ENCODE measurements around the gene CFAP299.
"Not testable (repeated sequence)": the region's sequence is repeated elsewhere in the genome, so short reads cannot be mapped to it uniquely, and the experiment has no call there.

The CFAP299 gene

DNA sequence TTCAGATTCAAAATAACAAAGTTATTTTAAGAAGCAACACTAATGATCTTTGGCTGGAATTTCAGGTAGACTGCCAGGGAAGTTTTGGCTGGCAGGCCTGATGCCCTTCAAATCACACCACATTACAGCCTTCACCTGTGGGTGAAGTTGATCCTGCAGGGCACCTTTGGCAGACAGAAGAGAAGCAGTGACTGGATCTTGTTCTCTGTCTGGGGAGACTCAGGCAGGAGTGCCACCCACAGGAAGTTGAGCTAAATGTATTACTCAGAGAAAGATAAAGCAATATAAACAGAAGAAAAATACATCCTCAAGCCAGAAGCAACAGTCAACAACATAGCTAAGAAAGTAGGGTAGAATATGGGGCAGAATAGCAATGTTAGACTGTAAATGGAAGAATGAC lies 12.8 kb upstream of the CFAP299 start:
- FAIRE-seq (no peak), DNase-seq (ENCODE audit: extremely low spot score, insufficient read length, low read depth) (no peak)

DNA sequence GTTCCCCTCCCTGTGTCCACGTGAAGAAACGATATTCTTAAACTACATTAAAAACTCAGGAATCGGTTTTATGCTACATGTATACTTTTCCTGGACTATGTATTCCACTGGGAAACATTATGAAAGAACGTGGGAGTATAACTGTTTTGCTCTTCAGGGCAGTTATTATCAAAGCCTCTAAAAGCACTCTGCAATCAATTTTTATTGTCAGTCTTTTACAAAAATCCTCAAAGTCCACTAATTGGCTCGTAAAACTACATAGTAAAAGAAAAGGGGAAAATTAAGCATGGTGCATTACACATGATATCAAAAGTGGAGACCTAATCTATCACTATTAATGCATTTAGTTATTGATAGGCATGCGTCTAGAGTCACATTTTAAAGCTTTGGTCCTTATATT lies 11.4 kb upstream of the CFAP299 start:
- FAIRE-seq, result no peak

DNA sequence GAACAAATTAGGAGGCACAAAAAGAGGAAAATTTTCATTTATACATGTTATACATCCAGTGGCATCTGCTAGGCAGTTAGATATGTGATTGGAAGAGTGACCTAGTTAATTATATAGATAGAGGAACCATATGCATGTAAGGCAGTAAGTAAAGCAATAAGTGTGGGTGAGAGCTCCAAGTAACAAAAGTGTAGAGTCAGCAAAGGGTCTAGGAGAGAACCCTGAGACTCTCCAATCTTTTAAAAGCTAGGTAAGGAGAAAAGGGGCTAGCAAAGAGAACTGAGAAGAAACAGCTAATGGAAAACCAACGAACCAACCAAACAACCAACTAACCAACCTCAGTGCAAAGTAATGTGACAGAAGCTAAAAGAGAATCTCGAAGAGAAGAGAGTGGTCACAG lies 3.8 kb upstream of the CFAP299 start:
- no peak for FAIRE-seq
- no peak for DNase-seq (ENCODE audit: extremely low spot score, insufficient read length, low read depth)

More for the DNA sequence above, 11.4 kb upstream of the CFAP299 start:
- no peak for DNase-seq (ENCODE audit: extremely low spot score, insufficient read length, low read depth)

DNA sequence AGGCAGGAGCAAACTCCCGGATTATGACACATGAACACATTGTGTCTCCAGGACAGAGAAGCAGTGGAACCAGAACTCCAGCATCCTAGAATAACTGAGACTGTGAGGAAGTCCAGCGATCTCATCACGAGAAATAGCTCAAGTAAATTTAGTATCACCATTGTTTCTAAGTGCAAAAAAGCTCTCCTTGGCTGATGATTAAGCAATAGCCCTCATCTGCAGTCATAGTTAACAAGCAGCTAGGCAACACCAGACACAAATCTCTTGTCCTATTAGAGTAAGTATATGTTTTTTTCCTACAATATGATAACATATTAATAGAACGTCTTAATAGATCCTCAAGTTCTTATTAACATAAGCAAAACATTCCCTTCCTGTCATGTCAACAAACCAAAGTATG lies 2.4 kb upstream of the CFAP299 start:
- DNase-seq (ENCODE audit: extremely low spot score, insufficient read length, low read depth), result no peak
- FAIRE-seq, result no peak

DNA sequence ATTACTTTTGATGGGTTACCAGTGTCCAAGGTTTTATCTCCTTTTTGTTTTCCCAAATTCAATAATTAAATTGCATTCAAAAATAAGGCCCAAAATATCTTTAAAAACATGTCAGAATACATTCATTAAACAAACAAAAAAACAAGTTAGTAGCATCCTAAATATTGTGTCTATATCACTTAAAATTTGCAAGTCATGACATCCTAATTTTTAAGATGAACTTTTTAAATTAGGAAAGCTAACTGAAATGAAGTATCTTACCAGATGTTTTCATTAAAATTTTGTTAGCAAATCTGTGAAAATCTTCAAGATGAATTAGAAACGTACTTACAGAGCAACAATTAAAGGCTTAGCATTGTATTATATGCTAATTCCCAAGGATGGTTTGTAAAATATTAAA lies 962 bp upstream of the CFAP299 start:
- FAIRE-seq, result no peak
- no peak for DNase-seq (ENCODE audit: extremely low spot score, insufficient read length, low read depth)

DNA sequence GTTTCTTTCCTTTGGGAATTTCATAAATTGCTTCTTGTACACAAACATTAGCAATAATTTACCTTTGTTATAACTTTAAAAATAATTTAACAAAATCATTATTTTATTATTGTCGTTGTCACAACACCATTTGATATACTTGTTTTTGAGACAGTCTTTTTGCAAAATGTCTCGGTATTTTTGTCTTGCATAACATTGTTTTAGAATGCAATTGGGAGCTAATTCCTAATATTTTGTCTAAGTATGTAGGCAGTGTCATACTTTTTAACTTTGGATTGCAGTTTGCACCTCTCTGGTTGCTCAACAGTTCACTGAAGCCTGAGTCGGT lies 340 bp upstream of the CFAP299 start:
- DNase-seq (ENCODE audit: extremely low spot score, insufficient read length, low read depth) (no peak), FAIRE-seq (no peak)

DNA sequence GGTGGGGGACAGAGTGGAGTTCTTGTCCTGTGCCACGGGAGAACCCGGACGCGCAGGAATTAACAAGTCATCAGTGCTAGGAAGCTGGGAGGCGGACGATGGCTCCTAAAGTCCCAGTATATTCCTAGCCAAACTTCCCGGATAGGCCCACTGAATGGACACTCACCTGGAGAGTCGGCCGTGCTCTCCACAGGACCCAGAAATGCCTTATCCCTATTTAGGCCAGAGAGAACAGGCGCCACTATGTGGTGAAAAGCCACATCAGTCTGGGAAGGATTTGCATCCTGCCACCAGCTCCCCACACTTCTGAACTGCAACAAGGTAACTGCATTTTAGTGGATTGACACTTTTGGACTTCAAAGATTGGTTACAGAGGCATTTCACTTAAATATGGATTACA lies 1.1 kb downstream of the CFAP299 start:
- DNase-seq (ENCODE audit: extremely low spot score, insufficient read length, low read depth), result no peak
- no peak for FAIRE-seq

DNA sequence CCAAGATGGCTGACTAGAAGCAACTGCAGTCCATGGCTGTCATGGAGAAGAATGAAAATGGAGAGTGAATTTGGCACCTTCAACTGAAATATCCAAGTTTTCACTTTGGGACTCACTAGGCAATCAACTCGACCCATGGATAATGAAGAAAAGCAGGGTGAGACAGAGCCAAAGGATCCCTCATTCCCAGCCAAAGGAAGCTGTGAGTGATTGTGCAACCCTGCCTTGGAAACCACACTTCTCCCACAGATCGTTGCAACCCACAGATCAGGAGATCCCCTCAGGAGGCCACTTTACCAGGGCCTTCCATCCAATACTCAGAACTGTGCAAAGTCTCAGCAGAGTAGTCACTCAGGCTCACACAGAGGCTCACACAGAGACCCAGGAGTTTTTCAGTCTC lies 4.5 kb downstream of the CFAP299 start:
- DNase-seq (ENCODE audit: extremely low spot score, insufficient read length, low read depth), result no peak
- no peak for FAIRE-seq

DNA sequence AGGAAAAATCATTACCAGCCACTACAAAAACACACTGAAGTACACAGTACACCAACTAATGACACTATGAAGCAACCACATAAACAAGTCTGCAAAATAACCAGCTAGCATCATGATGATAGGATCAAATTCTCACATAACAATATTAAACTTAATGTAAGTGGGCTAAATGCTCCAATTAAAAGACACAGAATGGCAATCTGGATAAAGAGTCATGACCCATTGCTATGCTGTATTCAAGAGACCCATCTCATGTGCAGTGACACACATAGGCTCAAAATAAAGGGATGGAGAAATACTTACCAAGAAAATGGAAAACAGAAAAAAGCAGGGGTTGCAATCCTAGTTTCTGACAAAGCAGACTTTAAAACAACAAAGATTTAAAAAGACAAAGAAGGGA lies 7.2 kb downstream of the CFAP299 start:
- DNase-seq (ENCODE audit: extremely low spot score, insufficient read length, low read depth); FAIRE-seq: not testable (repeated sequence)

DNA sequence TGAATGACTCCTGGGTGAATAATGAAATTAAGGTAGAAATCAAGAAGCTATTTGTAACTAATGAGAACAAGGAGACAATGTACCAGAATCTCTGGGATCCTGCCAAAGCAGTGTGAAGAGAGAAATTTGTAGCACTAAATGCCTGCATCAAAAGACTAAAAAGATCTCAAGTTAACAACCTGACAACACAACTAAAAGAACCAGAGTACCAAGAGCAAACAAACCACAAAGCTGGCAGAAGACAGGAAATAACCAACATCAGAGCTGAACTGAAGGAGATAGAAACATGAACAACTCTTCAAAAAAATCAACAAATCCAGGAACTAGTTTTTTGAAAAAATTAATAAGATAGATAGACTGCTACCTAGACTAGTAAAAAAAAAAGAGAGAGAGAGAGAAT lies 8.4 kb downstream of the CFAP299 start:
- DNase-seq (ENCODE audit: extremely low spot score, insufficient read length, low read depth) (no peak), FAIRE-seq (no peak)

DNA sequence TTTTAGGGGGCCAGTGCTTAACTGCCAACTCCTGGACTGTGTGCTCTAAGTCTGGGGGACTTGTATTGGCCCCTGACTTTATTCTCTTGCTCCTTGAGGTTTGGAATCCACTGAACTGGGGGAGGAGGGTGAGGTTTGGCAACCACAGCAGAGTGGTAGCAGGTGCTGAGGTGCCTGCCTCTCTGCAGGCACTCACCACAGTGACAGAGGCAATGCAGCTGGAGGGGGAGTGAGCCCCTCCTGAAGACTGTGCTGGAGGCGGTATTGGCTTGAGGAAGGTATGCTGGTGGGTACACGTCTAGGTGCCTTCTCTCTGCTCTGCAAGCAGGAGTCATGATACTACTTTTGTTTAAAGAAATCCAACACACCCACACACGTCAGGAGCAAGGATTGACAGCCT lies 24.6 kb downstream of the CFAP299 start:
- DNase-seq (ENCODE audit: extremely low spot score, insufficient read length, low read depth) (no peak), FAIRE-seq (no peak)

DNA sequence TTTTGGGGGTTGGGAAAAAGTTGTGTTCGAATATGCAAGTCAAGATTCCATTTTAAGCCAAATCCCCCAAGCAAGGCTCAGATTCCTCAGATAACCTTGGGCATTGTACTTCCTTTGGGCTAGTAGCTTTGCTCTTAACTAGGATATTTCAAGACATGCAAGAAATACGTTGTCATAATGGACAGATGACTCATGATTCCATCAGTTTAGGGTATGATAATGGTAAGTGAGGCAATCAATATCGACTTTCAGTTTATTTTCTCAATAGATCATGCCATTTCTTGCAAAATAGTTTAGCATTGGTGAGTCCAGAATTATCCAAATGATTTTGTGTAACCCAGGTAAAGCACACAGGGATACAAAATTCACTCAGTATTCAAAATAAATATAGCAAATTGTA lies 25.4 kb downstream of the CFAP299 start:
- FAIRE-seq (no peak), DNase-seq (ENCODE audit: extremely low spot score, insufficient read length, low read depth) (no peak)

DNA sequence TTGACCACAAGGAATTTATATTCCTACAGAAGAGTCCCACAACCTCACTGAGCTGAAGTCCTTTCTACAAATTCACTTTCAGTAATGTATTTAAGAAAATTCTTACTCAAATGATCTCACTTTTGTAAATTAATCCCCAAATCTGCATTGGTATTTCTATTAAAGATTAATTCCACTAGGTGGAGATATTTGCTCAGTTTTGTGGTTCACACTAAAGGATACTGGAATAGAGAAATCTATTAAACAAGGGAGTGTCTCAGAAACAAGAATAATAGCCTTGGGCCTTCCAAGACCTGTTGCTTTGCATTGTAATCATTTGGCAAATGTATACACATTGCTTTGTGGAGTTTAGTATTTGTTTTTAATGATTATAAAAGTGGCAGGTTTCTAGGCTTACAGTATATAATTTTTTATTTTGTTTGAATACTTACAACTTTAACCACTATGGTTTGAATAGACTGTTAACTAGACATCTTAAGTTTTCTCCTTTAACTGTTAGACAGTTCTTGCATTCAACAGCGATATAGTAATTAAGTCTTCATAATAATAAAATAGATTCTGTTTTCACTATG lies 25.9 kb downstream of the CFAP299 start:
- DNase-seq (ENCODE audit: extremely low spot score, insufficient read length, low read depth), result no peak
- peak; percentile 41 for FAIRE-seq

DNA sequence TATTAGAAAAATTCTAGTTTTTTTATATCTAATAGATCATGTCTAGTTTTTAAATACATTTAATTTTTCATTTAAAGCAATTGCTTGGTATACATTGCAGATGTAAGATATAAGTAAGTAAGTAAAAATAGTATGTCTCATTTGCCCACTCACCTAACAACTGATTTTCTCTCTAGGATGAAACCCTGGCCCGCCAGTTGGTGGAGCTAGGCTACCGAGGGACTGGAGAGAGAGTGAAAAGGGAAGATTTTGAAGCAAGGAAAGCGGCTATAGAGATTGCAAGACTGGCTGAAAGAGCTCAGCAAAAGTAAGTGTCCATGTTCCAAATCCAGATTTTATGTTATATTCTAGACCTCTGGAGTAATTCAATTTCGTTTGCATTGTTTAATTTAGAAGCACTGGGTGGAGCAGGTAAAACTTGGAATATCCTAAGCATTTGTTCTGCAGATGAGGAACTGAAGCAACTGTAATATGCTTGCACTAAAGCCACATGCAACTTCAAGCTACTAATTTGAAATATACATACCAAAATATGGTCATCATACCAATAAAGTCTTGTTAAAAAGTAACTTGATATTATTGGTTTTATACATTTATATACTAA lies 27.1 kb downstream of the CFAP299 start:
- DNase-seq (ENCODE audit: extremely low spot score, insufficient read length, low read depth), result no peak
- peak; percentile 83 for FAIRE-seq

DNA sequence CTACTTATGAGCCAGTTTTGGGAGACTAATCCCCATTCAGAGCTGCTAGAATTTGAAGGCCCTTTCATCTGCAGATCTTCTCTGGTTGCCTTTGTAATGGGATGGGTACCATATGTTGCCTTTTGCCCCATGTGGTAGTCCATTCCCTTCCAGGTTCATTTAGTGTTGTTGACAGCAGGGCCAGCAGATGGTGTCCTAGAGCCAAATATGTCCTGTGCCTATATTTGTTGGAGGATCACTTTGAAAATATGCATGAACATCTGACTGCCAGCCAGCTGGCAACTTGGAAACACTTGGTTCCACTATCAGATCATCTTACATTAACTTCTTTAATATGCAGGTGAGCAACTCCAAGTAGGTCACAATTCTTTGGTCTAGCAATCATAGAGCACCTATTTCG lies 30.4 kb downstream of the CFAP299 start:
- DNase-seq (ENCODE audit: extremely low spot score, insufficient read length, low read depth) (peak; percentile 9), FAIRE-seq (peak; percentile 68)

DNA sequence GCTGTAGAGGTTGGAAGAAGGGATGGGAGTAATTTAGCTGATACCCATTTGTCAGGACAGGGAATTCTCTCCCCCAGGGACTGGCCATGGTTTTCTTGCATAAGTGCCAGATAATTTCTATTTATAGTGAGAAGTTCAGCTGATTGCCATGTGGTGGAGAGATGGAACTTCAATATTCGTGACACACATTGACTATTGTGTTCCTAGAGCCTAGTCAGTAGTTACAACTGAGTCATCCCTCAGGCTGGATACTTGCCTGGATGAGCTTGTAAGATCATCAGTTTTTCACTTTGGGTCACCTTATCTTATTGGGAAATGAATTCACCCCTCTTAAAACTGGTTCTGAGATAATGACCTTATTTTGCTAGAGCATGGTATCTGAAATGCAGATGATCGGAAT lies 32.2 kb downstream of the CFAP299 start:
- FAIRE-seq (no peak), DNase-seq (ENCODE audit: extremely low spot score, insufficient read length, low read depth) (no peak)

DNA sequence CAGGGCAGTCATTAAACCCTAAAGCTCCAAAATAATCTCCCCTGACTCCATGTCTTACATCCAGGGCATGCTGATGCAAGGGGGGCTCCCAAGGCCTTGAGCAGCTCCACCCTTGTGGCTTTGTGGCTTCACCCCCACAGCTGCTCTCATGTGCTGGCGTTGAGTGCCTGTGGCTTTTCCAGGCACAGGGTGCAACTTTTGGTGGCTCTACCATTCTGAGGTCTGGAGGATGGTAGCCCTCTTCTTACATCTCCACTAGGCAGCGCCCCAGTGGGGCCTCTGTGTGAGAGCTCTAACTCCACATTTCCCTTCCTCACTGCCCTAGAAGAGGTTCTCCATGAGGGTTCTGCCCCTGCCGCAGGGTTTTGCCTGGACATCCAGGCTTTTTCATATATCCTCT lies 35.1 kb downstream of the CFAP299 start:
- DNase-seq (ENCODE audit: extremely low spot score, insufficient read length, low read depth), result no peak
- FAIRE-seq, result no peak

DNA sequence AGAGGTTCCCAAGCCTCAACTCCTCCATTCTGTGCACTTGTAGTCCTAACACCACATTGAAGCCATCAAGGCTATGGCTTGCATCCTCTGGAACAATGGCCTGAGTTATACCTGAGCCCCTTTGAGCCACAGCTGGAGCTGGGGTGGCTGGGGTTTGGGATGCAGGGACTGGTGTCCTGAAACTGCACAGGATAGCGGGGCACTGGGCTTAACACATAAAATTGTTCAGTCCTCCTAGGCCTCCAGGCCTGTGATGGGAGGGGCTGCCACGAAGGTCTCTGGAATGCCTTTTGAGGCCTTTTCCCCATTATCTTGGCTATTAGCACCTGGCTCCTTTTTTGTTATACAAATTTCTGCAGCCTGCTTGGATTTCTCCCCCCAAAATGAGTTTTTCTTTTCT lies 35.5 kb downstream of the CFAP299 start:
- no peak for DNase-seq (ENCODE audit: extremely low spot score, insufficient read length, low read depth)
- FAIRE-seq, result no peak

DNA sequence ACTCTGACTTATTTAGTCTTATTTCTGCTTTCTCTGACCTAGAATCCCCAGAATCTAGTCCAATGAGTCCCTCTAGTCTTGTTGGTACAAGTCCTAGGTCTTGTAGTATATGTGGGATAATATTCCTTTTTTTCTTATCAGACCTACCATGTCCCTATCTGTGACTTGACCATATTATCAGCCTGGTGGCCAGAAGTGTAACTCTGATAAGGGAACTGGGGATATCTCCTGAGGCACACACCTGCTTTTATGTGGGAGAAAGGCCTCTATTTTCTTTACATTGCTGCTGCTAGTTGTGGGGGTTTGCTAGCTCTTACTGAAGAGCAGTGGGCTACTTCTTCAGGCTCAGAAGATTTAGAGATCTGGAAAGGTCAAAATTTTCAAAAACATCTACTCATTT lies 38.6 kb downstream of the CFAP299 start:
- FAIRE-seq, result no peak
- DNase-seq (ENCODE audit: extremely low spot score, insufficient read length, low read depth), result no peak

DNA sequence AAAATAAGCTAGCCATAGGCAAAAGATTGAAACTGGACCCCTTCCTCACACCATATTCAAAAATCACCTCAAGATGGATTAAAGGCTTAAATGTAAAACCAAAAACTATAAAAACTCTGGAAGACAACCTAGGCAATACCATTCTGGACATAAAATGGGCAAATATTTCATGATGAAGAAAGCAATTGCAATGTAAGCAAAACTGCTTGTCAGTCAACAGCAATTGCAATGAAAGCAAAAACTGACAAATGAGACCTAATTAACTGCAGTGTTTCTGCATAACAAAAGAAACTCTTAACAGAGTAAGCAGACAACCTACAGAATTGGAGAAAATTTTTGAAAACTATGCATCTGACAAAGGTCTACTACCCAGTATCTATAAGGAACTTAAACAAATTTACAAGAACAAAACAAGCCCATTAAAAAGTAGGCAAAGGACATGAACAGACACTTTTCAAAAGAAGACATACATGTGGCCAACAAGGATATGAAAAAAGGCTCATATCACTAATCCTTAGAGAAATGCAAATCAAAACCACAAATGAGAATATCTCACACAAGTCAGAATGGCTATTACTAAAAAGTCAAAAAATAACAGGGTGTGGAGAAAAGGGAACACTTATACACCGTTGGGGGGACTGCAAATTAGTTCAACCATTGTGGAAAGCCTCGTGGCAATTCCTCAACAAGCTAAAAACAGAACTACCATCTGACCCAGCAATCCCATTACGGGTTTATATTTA lies 46.7 kb downstream of the CFAP299 start:
- FAIRE-seq (peak; percentile 12), DNase-seq (ENCODE audit: extremely low spot score, insufficient read length, low read depth) (no peak)

DNA sequence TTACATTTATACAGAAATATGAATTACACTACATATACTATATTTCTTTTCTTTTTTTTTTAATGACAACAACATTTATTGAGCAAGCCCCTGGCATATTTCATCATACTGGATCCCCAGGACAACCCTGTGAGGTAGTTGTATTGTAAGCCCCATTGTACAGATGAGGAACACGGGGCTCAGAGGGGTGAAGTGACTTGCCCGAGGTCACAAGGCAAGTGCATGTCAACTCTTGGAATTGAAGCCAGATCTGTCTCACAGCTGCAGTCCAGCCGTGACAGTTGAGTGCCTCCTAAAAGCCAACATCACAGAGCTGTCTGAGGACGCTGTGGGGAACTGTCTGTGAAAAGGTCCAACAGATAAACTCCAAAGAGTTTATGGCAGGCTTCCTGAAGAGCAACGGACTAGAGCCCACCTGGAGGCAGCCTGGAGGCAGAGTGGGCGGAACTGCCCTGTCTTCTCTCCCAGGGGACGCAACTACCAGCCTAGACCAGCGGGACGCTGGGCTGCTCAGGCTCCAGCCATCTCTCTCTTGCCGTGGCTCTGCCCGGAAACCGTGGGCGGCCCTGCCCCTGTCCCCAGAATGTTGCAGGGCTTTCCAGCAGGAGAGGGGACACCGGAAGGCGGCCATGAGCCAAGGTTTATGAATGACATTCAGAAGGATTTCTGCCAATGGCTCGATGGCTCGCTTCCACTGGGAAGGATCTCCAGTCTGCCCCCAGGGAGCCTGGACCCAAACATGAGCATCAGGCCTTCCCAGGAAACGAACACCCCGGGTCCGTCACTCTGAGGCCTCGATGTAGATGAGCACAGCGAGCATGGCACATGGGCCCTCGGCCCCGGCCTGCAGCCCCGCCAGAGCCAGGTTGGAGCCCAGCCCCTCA lies 50.1 kb downstream of the CFAP299 start:
- no peak for FAIRE-seq
- DNase-seq (ENCODE audit: extremely low spot score, insufficient read length, low read depth), result no peak
